ENCODE measurements around the gene PCDHGB6.

DNA sequence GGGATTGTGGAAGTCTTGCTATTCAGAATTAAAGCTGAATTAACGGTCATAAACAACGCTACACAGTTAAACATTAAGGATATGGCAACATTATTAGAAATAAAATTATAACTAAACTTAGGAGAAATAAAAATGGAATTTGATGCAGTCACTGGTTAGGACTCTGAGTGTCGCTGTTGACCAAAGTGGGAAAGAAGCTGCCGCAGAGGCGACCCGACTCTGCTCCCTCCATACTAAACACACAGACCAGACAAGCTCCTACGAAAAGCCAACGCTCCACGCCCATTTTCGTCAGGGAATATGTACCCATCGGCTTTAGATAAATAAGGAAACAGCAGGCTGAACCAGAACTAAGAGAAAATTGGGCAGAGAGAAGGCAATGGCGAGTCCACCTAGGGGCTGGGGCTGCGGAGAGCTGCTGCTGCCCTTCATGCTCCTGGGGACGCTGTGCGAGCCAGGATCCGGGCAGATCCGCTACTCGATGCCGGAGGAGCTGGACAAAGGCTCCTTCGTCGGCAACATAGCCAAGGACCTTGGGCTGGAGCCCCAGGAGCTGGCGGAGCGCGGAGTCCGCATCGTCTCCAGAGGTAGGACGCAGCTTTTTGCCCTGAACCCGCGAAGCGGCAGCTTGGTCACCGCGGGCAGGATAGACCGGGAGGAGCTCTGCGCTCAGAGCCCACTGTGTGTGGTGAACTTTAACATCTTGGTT, 43.7 kb upstream of the PCDHGB6 start, which contains the start of gene PCDHGA5:
- TF ChIP-seq POLR2AphosphoS5 (IDR thresholded peaks at IDR 0.05; ENCODE audit: borderline replicate concordance, low read depth, low read length) (no peak), EZH2 (IDR thresholded peaks at IDR 0.05) (no peak)
